Posterior cingulate gyrus (tissue), 11 donors: Measurements from ENCODE around the gene SOX18.
"Not testable (repeated sequence)": the region's sequence is repeated elsewhere in the genome, so short reads cannot be mapped to it uniquely, and the experiment has no call there.

ENCODE experiments used
- DNase-seq, 10 donors: peaks; one replicate each; pipeline versions ENCODE4 v3.0.0 to v3.0.0-alpha.2; 2020 to 2021; ENCODE audit warnings: mixed read lengths in 3 of 10
- intact Hi-C: fragments of 100-400 bp; cut with DNase I; formaldehyde crosslinking; loops from one replicate; pipeline ENCODE4 v1.15.1; 2023

The SOX18 gene

DNA sequence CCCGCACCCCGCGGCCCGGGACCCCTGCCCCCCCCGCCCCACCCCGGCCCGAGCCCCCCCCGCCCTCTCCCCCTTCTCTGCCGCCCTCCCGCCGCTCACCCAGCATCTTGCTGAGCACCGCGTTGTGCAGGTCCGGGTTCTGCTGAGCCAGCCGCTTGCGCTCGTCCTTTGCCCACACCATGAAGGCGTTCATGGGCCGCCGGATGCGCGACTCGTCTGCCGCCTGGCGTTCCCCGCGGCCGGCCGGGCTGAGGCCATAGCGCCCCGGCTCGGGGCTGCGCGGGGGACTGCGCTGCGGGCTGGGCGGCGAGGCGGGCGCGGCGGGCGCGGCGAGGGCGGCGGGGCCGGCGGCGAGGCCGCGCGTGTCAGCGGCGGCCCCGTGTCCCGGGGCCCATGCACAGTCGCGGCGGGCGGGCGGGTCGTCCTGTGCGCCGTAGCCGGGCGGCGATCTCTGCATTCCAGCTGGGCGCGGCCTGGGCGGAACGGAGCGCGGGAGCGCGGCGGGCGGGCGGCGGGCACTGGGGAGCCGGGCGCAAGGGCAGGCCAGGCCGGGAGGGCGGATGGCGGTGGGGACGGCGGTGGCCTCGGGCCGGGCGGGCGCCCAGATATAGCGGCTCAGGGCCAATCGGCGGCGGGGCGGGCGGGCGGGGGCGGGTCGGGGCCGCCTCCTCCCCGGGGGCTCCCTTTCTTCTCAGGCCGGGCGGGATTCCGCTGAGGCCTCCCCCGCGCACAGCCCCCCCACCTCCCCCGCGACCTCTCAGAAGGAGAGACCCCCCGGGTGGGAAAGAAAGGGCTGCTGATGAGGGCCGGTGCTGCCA, at the start of gene SOX18:
Gene SOX18, minus strand, starts transcription at position 580 of the 818 bp plus-strand sequence. Its CDS starts 123 bp downstream, at position 457.
- DNase-seq, result no peak
- intact Hi-C loops, result no loop called here

DNA sequence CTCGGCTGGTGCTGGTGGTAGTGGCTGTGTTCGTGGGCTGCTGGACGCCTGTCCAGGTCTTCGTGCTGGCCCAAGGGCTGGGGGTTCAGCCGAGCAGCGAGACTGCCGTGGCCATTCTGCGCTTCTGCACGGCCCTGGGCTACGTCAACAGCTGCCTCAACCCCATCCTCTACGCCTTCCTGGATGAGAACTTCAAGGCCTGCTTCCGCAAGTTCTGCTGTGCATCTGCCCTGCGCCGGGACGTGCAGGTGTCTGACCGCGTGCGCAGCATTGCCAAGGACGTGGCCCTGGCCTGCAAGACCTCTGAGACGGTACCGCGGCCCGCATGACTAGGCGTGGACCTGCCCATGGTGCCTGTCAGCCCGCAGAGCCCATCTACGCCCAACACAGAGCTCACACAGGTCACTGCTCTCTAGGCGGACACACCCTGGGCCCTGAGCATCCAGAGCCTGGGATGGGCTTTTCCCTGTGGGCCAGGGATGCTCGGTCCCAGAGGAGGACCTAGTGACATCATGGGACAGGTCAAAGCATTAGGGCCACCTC, 49.1 kb upstream of the SOX18 start:
- intact Hi-C loops, result no loop called here
- DNase-seq, result peak in 2 of 10 donors; percentile 58 to 83

DNA sequence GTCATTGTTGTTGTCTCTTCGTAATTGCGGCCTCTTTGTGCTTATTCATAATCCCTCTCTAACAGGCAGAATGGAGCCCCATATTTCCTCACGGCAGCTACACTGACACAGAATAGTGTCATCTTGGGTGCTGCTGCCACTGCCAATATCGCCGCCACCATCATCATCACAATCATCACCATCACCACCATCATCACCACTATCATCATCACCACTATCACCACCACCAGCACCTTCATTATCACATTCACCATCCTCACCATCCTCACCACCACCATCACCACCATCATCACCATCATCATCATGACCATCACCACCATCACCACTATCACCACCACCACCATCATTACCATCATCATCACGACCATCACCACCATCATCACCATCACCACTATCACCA, 47.1 kb upstream of the SOX18 start:
- DNase-seq, result no peak
- intact Hi-C loops, result no loop called here

DNA sequence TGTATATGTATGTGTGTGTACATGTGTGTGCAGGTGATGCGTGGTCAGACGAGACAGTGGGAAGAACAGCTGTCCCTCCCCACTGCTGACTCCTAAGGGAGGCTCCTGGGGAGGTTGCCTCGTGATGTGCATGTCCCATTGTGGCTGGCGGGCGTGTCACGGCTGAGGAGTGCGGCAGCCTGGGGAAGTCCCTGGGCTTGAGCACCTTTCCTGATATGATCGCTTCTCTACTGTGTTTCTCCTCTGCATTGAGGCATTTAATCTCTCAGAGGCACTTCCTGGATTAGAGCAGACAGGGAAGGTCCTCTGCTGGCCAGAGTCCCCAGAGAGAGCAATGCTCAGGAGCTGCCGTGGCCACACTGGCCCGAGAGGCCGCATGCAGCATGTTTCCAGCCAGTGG, 46.5 kb upstream of the SOX18 start:
- DNase-seq, result no peak
- intact Hi-C loops, result no loop called here

DNA sequence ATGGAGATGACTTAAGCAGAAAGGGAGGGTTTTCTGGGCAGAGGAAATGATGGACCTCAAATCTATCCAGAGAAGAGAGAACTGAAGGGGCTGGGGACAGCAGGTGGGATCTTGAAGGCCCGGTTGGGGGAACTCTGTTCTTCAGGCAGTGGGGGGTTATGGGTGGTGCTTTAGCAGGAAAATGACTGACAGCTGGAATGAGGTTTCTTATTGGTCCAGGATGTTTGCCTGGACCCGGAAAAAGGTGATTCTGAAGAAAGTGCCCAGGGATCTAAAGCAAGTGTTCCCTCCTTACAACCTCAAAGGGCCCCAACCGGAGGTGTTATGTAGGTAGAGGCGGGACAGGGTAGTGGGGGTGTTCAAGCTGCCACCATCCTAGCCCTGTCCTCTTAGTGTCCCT, 46.0 kb upstream of the SOX18 start:
- intact Hi-C loops, result no loop called here

DNA sequence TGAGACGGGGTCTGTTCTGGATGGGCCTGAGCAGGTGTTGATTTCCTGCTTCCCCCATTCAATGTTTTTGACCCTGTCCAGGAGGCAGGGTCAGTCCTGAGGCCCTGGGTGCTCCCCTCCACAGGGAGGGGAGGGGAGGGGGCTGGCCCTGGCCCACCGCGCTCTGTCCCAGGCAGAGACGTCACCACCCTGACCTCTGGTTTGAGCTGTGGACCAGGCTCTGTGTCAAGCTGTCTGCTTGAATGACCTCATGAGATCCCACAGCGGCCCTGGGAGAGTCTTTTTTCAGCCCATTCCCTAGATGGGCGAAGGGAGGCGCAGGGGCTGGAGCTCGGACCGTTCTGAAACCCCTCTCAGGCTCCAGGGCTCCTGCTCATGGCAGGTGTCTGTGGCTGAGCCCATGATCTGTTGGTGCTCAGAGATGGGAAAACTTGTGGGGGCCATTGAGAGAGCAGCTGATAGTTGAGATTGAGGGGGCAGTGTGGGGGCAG, 43.6 kb upstream of the SOX18 start:
- DNase-seq, result no peak
- intact Hi-C loops, result no loop called here

More for the DNA sequence above, 46.0 kb upstream of the SOX18 start:
- no peak for DNase-seq

DNA sequence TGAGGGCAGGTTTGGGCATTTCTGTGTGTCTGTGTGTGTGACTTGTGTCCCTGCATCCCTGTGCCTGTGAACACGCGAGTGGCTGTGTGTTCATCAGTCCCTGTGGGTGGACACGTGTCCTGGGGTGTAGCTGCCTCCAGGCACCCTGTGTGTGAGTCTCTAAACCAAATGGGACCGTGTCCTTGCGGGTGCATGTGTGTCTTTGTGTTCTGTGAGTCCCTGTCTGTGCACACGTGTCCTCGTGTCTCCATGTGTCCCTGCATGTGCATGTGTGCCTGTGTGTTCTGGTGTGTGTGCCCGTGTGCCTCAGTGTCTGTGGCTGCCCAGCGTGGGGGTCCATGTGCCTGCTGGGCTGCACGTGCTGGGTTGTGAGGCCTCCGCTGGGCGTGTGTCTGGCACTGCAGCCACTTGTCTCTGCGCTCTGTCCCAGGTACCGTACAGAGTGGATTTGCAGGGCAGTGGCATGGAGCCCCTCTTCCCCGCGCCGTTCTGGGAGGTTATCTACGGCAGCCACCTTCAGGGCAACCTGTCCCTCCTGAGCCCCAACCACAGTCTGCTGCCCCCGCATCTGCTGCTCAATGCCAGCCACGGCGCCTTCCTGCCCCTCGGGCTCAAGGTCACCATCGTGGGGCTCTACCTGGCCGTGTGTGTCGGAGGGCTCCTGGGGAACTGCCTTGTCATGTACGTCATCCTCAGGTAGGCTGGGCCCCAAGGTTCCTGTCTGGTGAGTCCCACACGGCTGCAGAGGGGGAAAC, 43.0 kb upstream of the SOX18 start:
- DNase-seq, result peak in 3 of 10 donors; percentile 51 to 92 (median 76)
- intact Hi-C loops, result no loop called here

DNA sequence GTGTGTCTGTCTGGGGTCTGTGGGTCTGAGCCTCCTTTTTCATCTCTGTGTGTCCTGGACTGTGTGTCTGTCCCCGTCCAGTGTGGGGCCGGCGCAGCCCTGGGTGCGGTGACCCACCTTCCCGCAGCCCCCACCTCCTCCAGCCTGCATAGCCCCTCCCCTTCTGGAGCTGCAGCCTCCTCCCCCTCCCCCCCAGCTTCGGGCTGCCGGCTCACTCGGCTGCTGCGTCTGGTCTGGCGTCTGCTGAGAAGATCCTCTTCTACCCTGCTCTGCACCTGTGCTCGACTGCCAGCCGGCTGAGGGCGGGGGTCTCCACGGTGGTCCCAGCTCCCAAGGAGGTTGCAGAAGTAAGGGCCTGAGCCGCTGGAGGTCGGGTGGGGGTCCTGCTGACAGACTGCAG, 42.3 kb upstream of the SOX18 start:
- DNase-seq, result peak in 7 of 10 donors; percentile 56 to 96 (median 69)
- intact Hi-C loops, result no loop called here

DNA sequence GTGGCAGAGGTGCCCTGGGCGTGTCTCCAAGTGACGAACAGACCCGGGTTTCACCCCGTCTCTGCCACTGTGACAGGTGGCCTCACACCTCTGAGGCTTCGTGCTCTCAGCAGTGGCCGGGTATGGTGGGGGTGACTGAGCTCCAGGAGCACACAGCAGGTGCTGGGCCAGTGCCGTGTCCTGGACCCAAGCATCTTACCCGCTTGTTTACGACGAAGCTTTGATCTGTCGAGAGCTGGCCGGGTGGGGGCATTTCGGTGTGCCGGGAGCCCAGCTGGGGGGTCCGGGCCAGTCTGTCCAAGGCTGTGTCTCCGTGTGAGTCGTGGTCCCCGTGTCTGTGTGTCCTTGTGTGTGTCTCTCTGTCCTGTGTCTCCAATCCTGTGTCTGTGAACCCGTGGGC, 41.9 kb upstream of the SOX18 start:
- intact Hi-C loops, result no loop called here

DNA sequence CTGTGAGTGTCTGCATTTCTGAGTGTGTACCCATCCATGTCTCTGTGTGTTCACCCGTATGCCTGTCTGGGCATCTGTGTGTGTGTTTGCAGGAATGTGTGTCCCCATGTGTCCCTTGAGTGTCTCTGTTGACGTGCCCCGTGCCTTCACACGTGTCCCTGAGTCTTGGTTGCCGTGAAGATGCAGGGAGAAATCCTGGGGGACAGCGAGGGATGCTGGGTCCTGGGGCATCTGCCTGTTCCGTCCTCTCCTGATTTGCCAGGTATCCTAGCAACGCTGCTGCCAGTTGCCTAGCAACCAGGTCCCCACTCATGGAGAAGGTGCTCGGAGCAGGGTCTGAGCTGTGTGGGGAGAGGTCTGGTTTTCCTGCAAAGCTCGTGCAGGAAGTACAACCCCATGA, 40.7 kb upstream of the SOX18 start:
- intact Hi-C loops, result no loop called here
- peak in 8 of 10 donors; percentile 58 to 97 (median 80) for DNase-seq

More for the DNA sequence above, 41.9 kb upstream of the SOX18 start:
- no peak for DNase-seq

DNA sequence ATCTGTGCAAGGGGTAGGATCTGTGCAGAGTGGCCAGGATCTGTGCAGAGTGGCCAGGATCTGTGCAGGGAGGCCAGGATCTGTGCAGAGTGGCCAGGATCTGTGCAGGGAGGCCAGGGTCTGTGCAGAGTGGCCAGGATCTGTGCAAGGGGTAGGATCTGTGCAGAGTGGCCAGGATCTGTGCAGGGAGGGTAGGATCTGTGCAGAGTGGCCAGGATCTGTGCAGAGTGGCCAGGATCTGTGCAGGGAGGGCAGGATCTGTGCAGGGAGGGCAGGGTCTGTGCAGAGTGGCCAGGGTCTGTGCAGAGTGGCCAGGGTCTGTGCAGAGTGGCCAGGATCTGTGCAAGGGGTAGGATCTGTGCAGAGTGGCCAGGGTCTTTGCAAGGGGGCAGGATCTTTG, 39.1 kb upstream of the SOX18 start:
- DNase-seq, intact Hi-C loops: not testable (repeated sequence)

DNA sequence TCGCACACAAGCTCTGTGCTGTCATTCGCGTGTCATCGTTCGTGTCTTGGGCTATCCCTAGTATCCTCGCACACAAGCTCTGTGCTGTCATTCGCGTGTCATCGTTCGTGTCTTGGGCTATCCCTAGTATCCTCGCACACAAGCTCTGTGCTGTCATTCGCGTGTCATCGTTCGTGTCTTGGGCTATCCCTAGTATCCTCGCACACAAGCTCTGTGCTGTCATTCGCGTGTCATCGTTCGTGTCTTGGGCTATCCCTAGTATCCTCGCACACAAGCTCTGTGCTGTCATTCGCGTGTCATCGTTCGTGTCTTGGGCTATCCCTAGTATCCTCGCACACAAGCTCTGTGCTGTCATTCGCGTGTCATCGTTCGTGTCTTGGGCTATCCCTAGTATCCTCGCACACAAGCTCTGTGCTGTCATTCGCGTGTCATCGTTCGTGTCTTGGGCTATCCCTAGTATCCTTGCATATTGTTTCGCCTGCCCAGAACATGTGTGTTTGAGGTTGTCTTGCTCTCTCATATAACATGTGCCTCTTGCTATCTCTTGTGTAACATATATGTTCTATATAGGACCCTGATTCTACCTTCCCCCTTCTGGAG, 37.9 kb upstream of the SOX18 start:
- intact Hi-C loops, result not testable (repeated sequence)

DNA sequence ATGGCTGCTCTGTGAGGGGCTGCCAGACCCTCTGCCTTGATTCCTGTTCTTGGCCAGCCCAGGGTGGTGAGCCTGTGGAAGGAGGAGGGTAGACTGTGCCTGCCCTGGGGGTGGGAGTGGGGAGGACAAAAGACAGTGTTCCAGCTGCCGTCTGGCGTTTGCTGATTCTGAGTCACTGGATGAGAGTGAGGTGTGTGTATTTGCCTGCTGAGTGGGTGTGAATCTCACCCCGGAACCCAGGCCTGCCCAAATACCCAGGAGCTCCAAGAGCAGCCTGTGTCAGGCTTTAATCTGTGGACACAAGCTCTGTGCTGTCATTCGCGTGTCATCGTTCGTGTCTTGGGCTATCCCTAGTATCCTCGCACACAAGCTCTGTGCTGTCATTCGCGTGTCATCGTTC, 37.4 kb upstream of the SOX18 start:
- DNase-seq, result no peak

More for the DNA sequence above, 37.9 kb upstream of the SOX18 start:
- DNase-seq, result not testable (repeated sequence)

DNA sequence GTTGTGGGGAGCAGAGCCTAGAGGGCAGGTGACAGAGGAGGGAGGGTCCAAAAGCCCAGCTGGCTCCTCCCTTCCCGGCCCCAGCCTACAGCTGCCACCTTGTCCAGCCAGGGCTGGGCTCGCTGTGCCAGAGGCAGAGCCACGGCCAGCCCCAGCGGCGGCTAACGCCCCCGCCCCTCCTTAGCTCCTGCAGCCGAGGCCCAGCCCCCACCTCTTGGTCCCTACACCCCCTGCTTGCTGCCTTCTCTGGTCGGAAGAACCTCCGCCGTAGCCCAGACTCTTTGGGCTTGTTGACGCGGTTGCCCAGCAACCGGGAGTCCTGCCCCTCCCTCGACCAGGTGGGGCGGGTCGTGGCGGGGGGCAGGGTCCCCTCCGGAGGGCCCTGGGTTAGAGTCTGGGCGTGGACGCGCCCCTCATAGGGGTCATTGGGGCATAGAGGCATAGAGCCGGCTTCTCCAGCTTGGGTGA, 35.3 kb upstream of the SOX18 start:
- DNase-seq, result no peak
- intact Hi-C loops, result no loop called here

More for the DNA sequence above, 37.4 kb upstream of the SOX18 start:
- intact Hi-C loops, result no loop called here

DNA sequence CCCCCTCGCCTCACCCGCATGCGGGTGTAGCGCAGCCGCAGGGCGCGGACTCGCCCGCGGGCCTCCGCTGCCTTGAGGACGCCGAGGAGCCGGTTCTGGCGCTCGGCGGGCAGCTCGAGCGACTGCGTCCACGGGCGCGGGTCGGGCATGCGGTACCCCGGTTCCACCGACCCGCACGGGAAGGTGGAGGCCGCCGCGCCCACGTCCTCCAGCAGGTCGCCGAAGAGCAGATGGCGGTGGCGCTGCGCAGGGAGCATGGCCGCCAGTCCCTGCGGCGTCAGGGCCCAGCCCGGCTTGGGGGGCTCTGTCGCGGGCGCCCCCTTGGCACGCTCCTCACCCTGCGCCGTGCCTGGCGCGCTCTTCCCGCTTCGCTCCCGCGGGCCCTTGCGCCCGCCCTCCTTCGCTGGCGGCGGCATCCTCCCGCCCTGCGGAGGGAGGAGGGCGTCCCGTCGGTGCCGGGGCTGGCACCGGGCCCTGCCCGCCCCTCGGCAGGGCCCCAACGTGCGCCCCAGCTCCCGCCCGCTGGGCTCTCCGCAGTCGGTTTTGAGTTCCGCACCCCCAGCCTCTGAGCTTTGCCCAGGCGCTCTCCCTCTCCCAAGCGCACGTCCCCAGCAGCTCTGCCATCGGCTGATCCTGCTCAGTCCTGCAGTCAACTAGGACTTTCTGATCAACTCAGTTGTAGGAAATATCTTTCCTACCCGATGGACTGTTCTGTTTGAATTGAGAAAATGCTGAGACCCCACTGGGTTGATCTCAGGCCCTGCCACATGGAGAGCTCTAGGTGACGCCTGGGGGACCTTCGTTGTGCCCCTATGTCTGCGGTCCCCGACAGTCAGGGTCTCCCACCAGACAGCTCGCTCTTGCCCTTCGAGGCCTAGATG, 34.6 kb upstream of the SOX18 start, which contains the start of gene LKAAEAR1:
Gene LKAAEAR1, minus strand, starts transcription at position 595 of the 881 bp plus-strand sequence. Its CDS starts 179 bp downstream, at position 416.
- intact Hi-C loops, result loop anchor here (1.0 kb wide), 1 partner anchor 36 kb away; no protein-coding TSS in a partner anchor
- DNase-seq, result no peak

DNA sequence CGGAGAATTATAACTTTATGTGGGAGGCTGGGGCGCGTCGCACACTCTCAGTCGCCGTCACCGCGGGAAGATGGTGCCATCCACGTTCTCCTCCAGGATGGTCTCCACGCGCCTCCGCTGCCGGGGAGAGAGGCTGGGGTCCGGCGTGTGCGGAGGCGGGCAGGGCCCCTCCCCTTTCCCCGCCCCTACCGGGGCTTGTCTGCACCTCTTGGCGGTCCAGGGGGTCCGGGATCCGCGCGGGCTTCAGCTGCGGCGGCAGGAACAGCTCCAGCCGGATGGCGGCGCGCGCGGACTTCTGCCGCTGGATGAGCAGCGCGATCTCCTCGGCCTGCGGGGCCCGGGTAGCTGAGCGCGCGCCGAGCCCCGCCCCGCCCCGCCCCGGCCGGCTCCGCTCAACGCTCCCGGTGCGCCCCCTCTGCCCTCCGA, 34.0 kb upstream of the SOX18 start:
- intact Hi-C loops, result loop anchor here (1.0 kb wide), 1 partner anchor 37 kb away; no protein-coding TSS in a partner anchor
- peak; percentile 59 to 97 (median 80) for DNase-seq

DNA sequence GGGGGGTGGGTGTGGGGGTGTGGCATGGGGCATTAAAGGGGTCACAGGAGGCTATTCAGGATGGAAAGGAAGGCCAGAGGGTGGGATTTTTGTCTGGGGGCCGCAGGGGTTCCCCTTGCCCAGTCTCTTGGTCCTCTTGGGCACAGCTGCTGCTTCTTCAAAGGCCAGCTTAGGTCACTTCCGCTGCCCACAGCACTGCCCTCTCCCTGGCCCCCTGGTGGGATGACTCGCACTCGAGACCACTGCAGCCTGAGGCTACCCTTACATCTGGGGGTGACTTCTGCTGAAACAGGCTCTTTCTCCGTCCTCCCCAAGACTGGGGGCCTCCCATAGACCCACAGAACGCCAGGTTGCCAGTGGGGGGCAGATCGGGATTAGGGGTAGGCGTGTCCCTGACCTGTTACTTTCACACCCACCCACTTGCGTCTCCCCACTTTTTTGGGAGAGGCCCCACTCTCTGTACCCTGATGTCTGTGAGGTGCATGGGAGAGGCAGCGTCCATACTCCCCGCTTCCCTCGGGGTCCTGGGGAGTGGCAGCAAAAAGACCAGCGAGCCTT, 33.5 kb upstream of the SOX18 start:
- no peak for DNase-seq
- intact Hi-C loops, result loop anchor here (1.0 kb wide), 1 partner anchor 37 kb away; no protein-coding TSS in a partner anchor

DNA sequence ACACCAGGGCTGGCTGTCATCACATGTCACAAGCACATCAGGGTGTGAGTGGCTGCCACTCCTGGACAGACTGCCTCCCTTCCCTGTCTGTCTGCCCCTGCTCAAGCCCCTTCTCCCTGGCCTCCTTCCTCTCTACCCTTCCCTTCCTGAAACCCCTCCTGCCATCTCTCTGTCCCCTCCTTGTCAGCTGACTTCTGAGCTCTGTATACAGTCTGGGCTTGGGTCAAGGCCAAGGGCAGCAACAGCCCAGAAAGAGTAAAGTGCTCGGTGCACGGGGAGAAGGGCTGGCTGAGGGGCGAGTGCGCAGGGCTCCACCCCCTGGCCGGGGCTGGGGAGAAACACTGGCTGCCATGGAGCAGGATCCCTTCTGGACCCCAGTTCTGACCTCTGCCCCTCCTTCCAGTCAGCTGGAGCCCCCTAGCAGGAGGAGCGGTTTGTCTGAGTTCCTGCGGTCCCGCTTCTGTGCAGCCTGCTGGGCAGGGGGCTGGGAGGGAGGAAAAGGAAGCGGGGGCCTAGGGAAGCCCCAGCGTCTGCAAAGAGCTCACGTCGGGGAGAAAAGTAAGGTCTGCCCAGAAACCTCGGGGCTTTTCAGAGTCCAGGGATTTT, 32.8 kb upstream of the SOX18 start:
- DNase-seq, result no peak
- intact Hi-C loops, result no loop called here

DNA sequence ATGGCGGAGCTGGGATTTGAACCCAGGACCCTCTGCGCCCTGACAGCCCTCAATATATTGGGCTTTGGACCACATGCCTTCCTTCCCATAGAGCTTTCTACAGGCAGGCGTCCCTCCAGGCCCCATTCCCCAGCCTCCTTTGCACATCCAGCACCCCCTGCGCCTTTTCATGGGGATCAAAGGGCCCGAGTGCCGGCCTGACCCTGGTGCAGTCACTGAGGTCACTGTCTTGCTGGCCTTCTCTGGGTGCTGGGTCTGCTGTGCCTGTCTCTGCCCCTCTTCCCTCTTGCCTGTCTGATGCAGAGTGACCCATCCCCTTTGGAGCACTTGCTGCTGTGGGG, 32.2 kb upstream of the SOX18 start:
- intact Hi-C loops, result no loop called here
- DNase-seq, result no peak
